IPS DF 4.7 (cell line): ENCODE data around the gene RABIF.
"Not testable (repeated sequence)": the region's sequence is repeated elsewhere in the genome, so short reads cannot be mapped to it uniquely, and the experiment has no call there.

Experiments
- DNase-seq: peaks from one replicate; pipeline ENCODE4 v3.0.0-alpha.2; 2013; ENCODE audit warnings: low spot score; ENCODE audit errors: extremely low read depth

RABIF gene

GRCh38 chr1:202834771-202835547 is 54.0 kb downstream of the RABIF start:
- DNase-seq, result no peak

GRCh38 chr1:202831906-202832305 is 57.0 kb downstream of the RABIF start:
- DNase-seq, result no peak

- not testable (repeated sequence) for DNase-seq
These were observed 59.7 kb downstream of the RABIF start for GRCh38 chr1:202829223-202829622.
